HepG2 (cell line): ENCODE data around the gene CAPN12. TPM values are rescaled to one million over a fixed set of nuclear protein-coding genes. Genes with fewer than 3 reads are reported as not detected.

Source experiments
- ATAC-seq: fragments of 200-7000 bp; cut with Tn5 transposase; 3 replicates; pipeline ENCODE4 v1.9.1; 2020; ENCODE audit warnings: mild to moderate bottlenecking, moderate library complexity
- BruUV-seq: library from RNA; stranded (reverse); fragments of 400-500 nt; replicated peaks from 2 replicates; lab custom pipeline; 2021; lab: Mats Ljungman, UMichigan
- CTCF ChIA-PET: fragments of 300-600 bp; formaldehyde crosslinking; extraction: SDS; loops from one replicate; lab custom pipeline; 2021; ENCODE audit warnings: low total read pairs, inconsistent platforms, low intra/inter-chr PET ratio; lab: Yijun Ruan, JAX
- POLR2A ChIA-PET: fragments of 350-600 bp; sonication (Branson Sonifier 250); formaldehyde crosslinking; loops from one replicate; lab custom pipeline; 2020; ENCODE audit warnings: antibody characterized with exemption, inconsistent platforms; lab: Yijun Ruan, JAX
- DNase-seq: peaks from one replicate; pipeline ENCODE4 v3.0.0-alpha.2; 2015; ENCODE audit warnings: low spot score
- FAIRE-seq: peaks from 3 replicates; lab custom pipeline; 2011; peaks lifted over from hg19 to GRCh38; lab: Jason Lieb, UNC
- H2AFZ ChIP-seq: one replicate; pipeline ENCODE4 v1.6.1; 2011; ENCODE audit warnings: low read length, inconsistent platforms
- H3K27ac ChIP-seq: fragments of 300-600 bp; 3 replicates; pipeline ENCODE4 v1.8.0; 2011; ENCODE audit warnings: mixed run types, mild to moderate bottlenecking, mixed read lengths, low read length, inconsistent platforms; ENCODE audit not compliant: insufficient read depth; ENCODE audit errors: extremely low read length
- H3K27me3 ChIP-seq, 2 experiments: fragments of 200-600 bp in 1 of 2; 2 replicates in 1 of 2; 3 replicates in 1 of 2; pipeline versions ENCODE4 v1.6.0 to v1.8.0; 2011; ENCODE audit warnings: low read length in 2 of 2, mild to moderate bottlenecking in 2 of 2, moderate library complexity in 2 of 2, inconsistent platforms in 1 of 2; ENCODE audit not compliant: insufficient read depth in 2 of 2, control insufficient read depth in 1 of 2
- H3K36me3 ChIP-seq, 2 experiments: fragments of 200-600 bp in 1 of 2; replicated peaks in 1 of 2; 2 replicates in 1 of 2; 3 replicates in 1 of 2; pipeline versions ENCODE4 v1.5.1 to v1.8.0; 2011; ENCODE audit warnings: low read length in 2 of 2, inconsistent platforms in 1 of 2; ENCODE audit not compliant: insufficient read depth in 2 of 2, control insufficient read depth in 1 of 2
- H3K4me1 ChIP-seq: 2 replicates; pipeline ENCODE4 v1.5.1; 2012; ENCODE audit warnings: low read length, inconsistent platforms; ENCODE audit not compliant: insufficient read depth
- H3K4me2 ChIP-seq: 2 replicates; pipeline ENCODE4 v1.6.0; 2011; ENCODE audit warnings: low read depth, low read length, inconsistent platforms
- H3K4me3 ChIP-seq, 3 experiments: fragments of 200-600 bp in 1 of 3; sonication (generic), shearing (Covaris generic) in 1 of 3; replicated peaks in 1 of 3; 2 replicates each; pipeline ENCODE4 v1.5.1; 2011 to 2016; ENCODE audit warnings: low read length in 3 of 3, inconsistent platforms in 2 of 3, low read depth in 2 of 3, mild to moderate bottlenecking in 2 of 3, control low read depth in 1 of 3, mixed read lengths in 1 of 3; ENCODE audit not compliant: insufficient read depth in 1 of 3
- H3K79me2 ChIP-seq: one replicate; pipeline ENCODE4 v1.6.1; 2011; ENCODE audit warnings: low read length, inconsistent platforms; ENCODE audit not compliant: insufficient read depth
- H3K9ac ChIP-seq: 2 replicates; pipeline ENCODE4 v1.6.0; 2011; ENCODE audit warnings: mild to moderate bottlenecking, low read depth, low read length, inconsistent platforms; ENCODE audit not compliant: insufficient read depth
- H3K9me3 ChIP-seq: 2 replicates; pipeline ENCODE4 v1.5.1; 2012; ENCODE audit warnings: mild to moderate bottlenecking, low read length
- H4K20me1 ChIP-seq: 2 replicates; pipeline ENCODE4 v1.6.0; 2011; ENCODE audit warnings: inconsistent platforms, mild to moderate bottlenecking, low read length, moderate library complexity; ENCODE audit not compliant: insufficient read depth
- AGO2 ChIP-seq: fragments of 200-400 bp; formaldehyde crosslinking; optimal IDR thresholded peaks from 2 replicates; pipeline ENCODE3; 2017; ENCODE audit warnings: mild to moderate bottlenecking, low read depth, low read length, moderate library complexity
- AKAP8 ChIP-seq: sonication (generic); formaldehyde crosslinking; IDR thresholded peaks from 2 replicates; pipeline ENCODE4 v1.5.1; 2020; ENCODE audit warnings: mild to moderate bottlenecking, missing genetic modification reagents
- CHD4 ChIP-seq: fragments of 200-600 bp; sonication (generic); IDR thresholded peaks from 2 replicates; pipeline ENCODE4 v1.7.0; 2017; ENCODE audit warnings: mild to moderate bottlenecking, low read length, borderline replicate concordance
- FOSL1 ChIP-seq: sonication (generic); formaldehyde crosslinking; IDR thresholded peaks from 2 replicates; pipeline ENCODE4 v1.9.0; 2021; ENCODE audit warnings: missing genetic modification reagents, borderline replicate concordance
- GATAD1 ChIP-seq: IDR thresholded peaks from 2 replicates; pipeline ENCODE4 v1.6.1; 2016; ENCODE audit warnings: missing genetic modification reagents, missing compliant biosample characterization
- HOMEZ ChIP-seq: IDR thresholded peaks from 2 replicates; pipeline ENCODE4 v1.6.1; 2016; ENCODE audit warnings: low read depth
- MYC ChIP-seq: sonication (generic); formaldehyde crosslinking; IDR thresholded peaks from 2 replicates; pipeline ENCODE4 v1.9.0; 2021; ENCODE audit warnings: missing genetic modification reagents, borderline replicate concordance
- RBM39 ChIP-seq: fragments of 200-400 bp; formaldehyde crosslinking; IDR thresholded peaks from one replicate; pipeline ENCODE4 v1.6.1; 2018; ENCODE audit warnings: antibody characterized with exemption, mild to moderate bottlenecking, low read depth, low read length; ENCODE audit not compliant: poor library complexity, severe bottlenecking
- THAP8 ChIP-seq: sonication (generic); formaldehyde crosslinking; IDR thresholded peaks from 2 replicates; pipeline ENCODE4 v1.5.1; 2020; ENCODE audit warnings: missing genetic modification reagents, mild to moderate bottlenecking, borderline replicate concordance
- ZBTB4 ChIP-seq: sonication (generic); formaldehyde crosslinking; IDR thresholded peaks from 2 replicates; pipeline ENCODE4 v1.4.0; 2020; ENCODE audit warnings: missing genetic modification reagents, mild to moderate bottlenecking, borderline replicate concordance
- ZFP91 ChIP-seq: sonication (generic); formaldehyde crosslinking; IDR thresholded peaks from 2 replicates; pipeline ENCODE4 v1.9.0; 2022; ENCODE audit warnings: missing genetic modification reagents, mild to moderate bottlenecking, borderline replicate concordance
- ZNF264 ChIP-seq: sonication (generic); formaldehyde crosslinking; IDR thresholded peaks from 2 replicates; pipeline ENCODE4 v1.4.0; 2020; ENCODE audit warnings: missing genetic modification reagents
- ZNF484 ChIP-seq: sonication (generic); formaldehyde crosslinking; IDR thresholded peaks from 2 replicates; pipeline ENCODE4 v1.5.1; 2020; ENCODE audit warnings: mild to moderate bottlenecking, low read depth, missing genetic modification reagents, borderline replicate concordance
- WGBS: methylation state at CpG from one replicate; pipeline ENCODE4 v1.1.6; 2017; ENCODE audit warnings: low lambda C conversion rate; 5-methylcytosine and 5-hydroxymethylcytosine counted together
- in situ Hi-C: cut with HindIII; loops from 2 replicates; pipeline ENCODE4 v1.10.0; 2017; ENCODE audit warnings: low pct_unique_long_range_greater_than_20kb; ENCODE audit not compliant: extremely low pct_ligation_motif_present
- intact Hi-C: fragments of 100-400 bp; cut with micrococcal nuclease; formaldehyde crosslinking; loops from one replicate; pipeline ENCODE4 v1.10.0; 2022; ENCODE audit not compliant: unreplicated experiment
- polyA plus RNA-seq, 8 experiments: library from polyadenylated mRNA; depleted of rRNA in 3 of 8; stranded (reverse) in 7 of 8; unstranded in 1 of 8; fragments of >200 nt; fragmentation: Illumina TruSeq in 4 of 8; extraction: Trizol in 4 of 8; gene quantifications; 2 replicates each; pipeline versions ENCODE4 v1.2.1 to v1.2.3, GENCODE V29; 2011 to 2016; ENCODE audit warnings: low read depth in 4 of 8, missing spikeins in 1 of 8, mixed read lengths in 1 of 8; ENCODE audit not compliant: insufficient read depth in 1 of 8
- total RNA-seq, 5 experiments: library from RNA; depleted of rRNA; stranded (reverse); fragments of >200 nt; fragmentation: Illumina TruSeq; extraction: Trizol; gene quantifications; 2 replicates each; pipeline ENCODE4 v1.2.3, GENCODE V29; 2016; ENCODE audit warnings: low read depth in 1 of 5

The CAPN12 gene
- total and polyA plus RNA-seq, 2 of the 13 experiments (the other 11 are each of a cell fraction or from before 2014, with no cell fraction given), result 1.6 to 13.6 TPM

GRCh38 chr19:38734176-38734425 is 10.2 kb downstream of the CAPN12 start (continued):
- TF ChIP-seq ZBTB4 (CRISPR knock-in tag) (no peak), ZNF264 (CRISPR knock-in tag) (no peak), ZNF484 (CRISPR knock-in tag) (no peak), FOSL1 (CRISPR knock-in tag) (no peak), ZFP91 (CRISPR knock-in tag) (no peak)

- DNase-seq, result no peak
- WGBS, result 83% methylated on average over 4 of the region's 6 CpGs
- intact Hi-C loops (loop anchor here (5.0 kb wide), 2 partner anchors 99 to 199 kb away; partner anchors contain the start of genes ECH1, MRPS12 and SARS2), in situ Hi-C loops (loop anchor here (25.0 kb wide), 1 partner anchor 179 kb away; the partner anchor contains the start of gene CCER2)
- Histone ChIP-seq H4K20me1 (no peaks in the 10 kb centered on the region), H3K4me3 (no peak overlapping the region), H3K4me2 (no peak overlapping the region), H3K36me3 (peaks cover 6 to 12% of the 10 kb centered on the region in 2 experiments; a peak in 3 of 5 replicates), H3K27ac (no peak overlapping the region), H3K4me1 (peaks cover 42% of the 10 kb centered on the region), H3K9me3 (no peaks in the 10 kb centered on the region), H3K9ac (no peak overlapping the region), H2AFZ (no peak overlapping the region), H3K27me3 (no peaks in the 10 kb centered on the region), H3K79me2 (no peaks in the 10 kb centered on the region)
- ChIA-PET POLR2A (interaction anchor here (0.5 to 2.0 kb wide), 7 partner anchors 32 to 144 kb away, joined by 3 to 10 read pairs (median 3); partner anchors contain the start of genes ECH1, HNRNPL and RINL), CTCF (no interaction called here)
- BruUV-seq, result no TSS peak
- no peak for FAIRE-seq
- peak; percentile 1; the same call in 1 of the 3 replicates for ATAC-seq
- 0 out of 2 replicates have a peak, but pooled peaks have one; percentile 63 for TF ChIP-seq CHD4
- TF ChIP-seq GATAD1 (CRISPR knock-in tag), result no peak
- TF ChIP-seq AKAP8 (CRISPR knock-in tag), result 0 out of 2 replicates have a peak, but pooled peaks have one; percentile 52
- no peak for TF ChIP-seq THAP8 (CRISPR knock-in tag)
- peak; percentile 88 for TF ChIP-seq AGO2
- TF ChIP-seq MYC (CRISPR knock-in tag), result no peak
- peak; percentile 42 for TF ChIP-seq RBM39
- TF ChIP-seq HOMEZ, result no peak
These were observed 10.6 kb downstream of the CAPN12 start for GRCh38 chr19:38733493-38734175.
